Endodermal cell (in vitro differentiated cells): ENCODE data around the gene BDH2. TPM values are rescaled to one million over a fixed set of nuclear protein-coding genes. Genes with fewer than 3 reads are reported as not detected.

Experiments
- DNase-seq: peaks from one replicate; pipeline ENCODE4 v3.0.0-alpha.2; 2017
- H3K27ac ChIP-seq: 2 replicates; pipeline ENCODE4 v1.5.1; 2013; ENCODE audit warnings: mild to moderate bottlenecking, low read depth, low read length, moderate library complexity
- H3K27me3 ChIP-seq: 2 replicates; pipeline ENCODE4 v1.6.1; 2013; ENCODE audit warnings: mild to moderate bottlenecking, low read length, moderate library complexity; ENCODE audit not compliant: insufficient read depth, control insufficient read depth, poor library complexity, severe bottlenecking
- H3K36me3 ChIP-seq: 2 replicates; pipeline ENCODE4 v1.7.0; 2013; ENCODE audit warnings: mild to moderate bottlenecking, low read length, moderate library complexity; ENCODE audit not compliant: control insufficient read depth, insufficient read depth
- H3K4me1 ChIP-seq: one replicate; pipeline ENCODE4 v1.7.0; 2013; ENCODE audit warnings: low read length; ENCODE audit not compliant: control insufficient read depth, insufficient read depth
- H3K4me3 ChIP-seq: 2 replicates; pipeline ENCODE4 v1.5.1; 2013; ENCODE audit warnings: mild to moderate bottlenecking, low read length, moderate library complexity
- H3K9ac ChIP-seq: 2 replicates; pipeline ENCODE4 v1.6.1; 2013; ENCODE audit warnings: mild to moderate bottlenecking, low read length, moderate library complexity; ENCODE audit not compliant: poor library complexity, severe bottlenecking; ENCODE audit errors: extremely low read depth
- H3K9me3 ChIP-seq: 2 replicates; pipeline ENCODE4 v1.6.1; 2013; ENCODE audit warnings: mild to moderate bottlenecking, low read length, moderate library complexity; ENCODE audit not compliant: control insufficient read depth
- H3K27ac Mint-ChIP-seq: 2 replicates; pipeline ENCODE4 v1.8.0; 2020; ENCODE audit warnings: mixed read lengths
- H3K27me3 Mint-ChIP-seq: 2 replicates; pipeline ENCODE4 v1.8.0; 2021; ENCODE audit warnings: mild to moderate bottlenecking, mixed read lengths; ENCODE audit not compliant: insufficient read depth
- H3K36me3 Mint-ChIP-seq: 2 replicates; pipeline ENCODE4 v1.8.0; 2020; ENCODE audit warnings: low read depth, mixed read lengths
- H3K4me1 Mint-ChIP-seq: 2 replicates; pipeline ENCODE4 v1.8.0; 2020; ENCODE audit warnings: mixed read lengths
- H3K4me3 Mint-ChIP-seq: 2 replicates; pipeline ENCODE4 v1.8.0; 2020; ENCODE audit warnings: mild to moderate bottlenecking, moderate library complexity, mixed read lengths
- H3K9me3 Mint-ChIP-seq: 2 replicates; pipeline ENCODE4 v1.8.0; 2020; ENCODE audit warnings: mild to moderate bottlenecking, mixed read lengths
- whole genome bisulfite sequencing, 2 experiments: methylation state at CpG; one replicate each; pipeline versions ENCODE4 v1.1.5 to v1.1.7; 2013; ENCODE audit warnings: missing lambda C conversion rate in 2 of 2, mixed read lengths in 1 of 2; ENCODE audit not compliant: insufficient coverage in 1 of 2, insufficient read length in 1 of 2; 5-methylcytosine and 5-hydroxymethylcytosine counted together
- total RNA-seq, 2 donors: library from RNA; stranded (reverse); fragmentation: NEBNext Ultra II Directional in 1 of 2; extraction: Animal tissue kit (Norgen Biotek cat#: 25700) in 1 of 2; gene quantifications; 2 replicates in 1 of 2; 3 replicates in 1 of 2; pipeline ENCODE4 v1.2.1, GENCODE V29; 2021
- TF ChIP-seq, protein P1 (sequence below): fragments of 200-600 bp; sonication (generic); conservative IDR thresholded peaks from 2 replicates; pipeline ENCODE4 v1.5.0; 2021; ENCODE audit warnings: antibody characterized with exemption, mild to moderate bottlenecking

The BDH2 gene
- total RNA-seq, 2 donors from 2014 or later, result 36.1 to 46.4 TPM

DNA sequence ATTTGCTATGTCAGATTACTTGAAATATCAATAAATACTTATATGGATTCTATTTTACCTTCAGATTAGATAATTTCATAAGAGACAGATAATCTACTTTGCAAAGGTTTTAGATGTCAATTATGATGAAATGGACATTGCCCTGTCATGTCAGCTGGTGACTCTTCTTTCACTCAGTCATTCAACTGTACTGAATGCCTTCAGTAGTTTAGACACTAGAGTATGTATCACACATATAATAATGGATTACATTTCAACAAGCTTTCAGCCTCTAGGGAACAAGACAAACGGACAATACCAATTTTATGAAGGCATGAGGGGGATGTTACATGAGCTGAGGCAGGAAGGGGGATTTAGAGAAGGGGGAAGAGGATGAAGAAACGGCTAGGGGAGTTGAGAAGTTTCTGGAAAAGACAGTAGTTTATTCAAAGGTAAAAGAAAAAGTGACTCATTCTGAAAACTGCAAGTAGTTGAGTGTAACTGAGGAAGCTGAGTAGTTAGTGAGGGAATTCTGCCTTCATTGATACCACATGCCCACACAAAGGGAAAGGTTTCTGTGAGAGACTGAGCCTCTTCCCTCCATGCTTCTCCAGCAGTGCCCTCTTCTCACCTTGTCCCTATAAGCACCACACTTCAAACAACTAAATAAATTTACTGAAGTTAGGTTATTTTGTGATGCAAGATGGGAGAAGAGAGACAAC, 48.7 kb downstream of the BDH2 start:
- Histone ChIP-seq H3K9me3 (no peaks in the 10 kb centered on the region), H3K4me1 (no peaks in the 10 kb centered on the region), H3K27ac (no peak overlapping the region), H3K27me3 (no peaks in the 10 kb centered on the region), H3K9ac (no peak overlapping the region), H3K4me3 (no peak overlapping the region), H3K36me3 (no peaks in the 10 kb centered on the region)
- DNase-seq, result no peak
- no peak overlapping the region for H3K4me3 Mint-ChIP-seq
- H3K27me3 Mint-ChIP-seq, result no peaks in the 10 kb centered on the region
- H3K4me1 Mint-ChIP-seq, result no peaks in the 10 kb centered on the region
- no peaks in the 10 kb centered on the region for H3K9me3 Mint-ChIP-seq
- WGBS, 2 experiments, result 80 to 90% methylated on average over 2 of the region's 2 CpGs
- TF ChIP-seq, protein P1, sequence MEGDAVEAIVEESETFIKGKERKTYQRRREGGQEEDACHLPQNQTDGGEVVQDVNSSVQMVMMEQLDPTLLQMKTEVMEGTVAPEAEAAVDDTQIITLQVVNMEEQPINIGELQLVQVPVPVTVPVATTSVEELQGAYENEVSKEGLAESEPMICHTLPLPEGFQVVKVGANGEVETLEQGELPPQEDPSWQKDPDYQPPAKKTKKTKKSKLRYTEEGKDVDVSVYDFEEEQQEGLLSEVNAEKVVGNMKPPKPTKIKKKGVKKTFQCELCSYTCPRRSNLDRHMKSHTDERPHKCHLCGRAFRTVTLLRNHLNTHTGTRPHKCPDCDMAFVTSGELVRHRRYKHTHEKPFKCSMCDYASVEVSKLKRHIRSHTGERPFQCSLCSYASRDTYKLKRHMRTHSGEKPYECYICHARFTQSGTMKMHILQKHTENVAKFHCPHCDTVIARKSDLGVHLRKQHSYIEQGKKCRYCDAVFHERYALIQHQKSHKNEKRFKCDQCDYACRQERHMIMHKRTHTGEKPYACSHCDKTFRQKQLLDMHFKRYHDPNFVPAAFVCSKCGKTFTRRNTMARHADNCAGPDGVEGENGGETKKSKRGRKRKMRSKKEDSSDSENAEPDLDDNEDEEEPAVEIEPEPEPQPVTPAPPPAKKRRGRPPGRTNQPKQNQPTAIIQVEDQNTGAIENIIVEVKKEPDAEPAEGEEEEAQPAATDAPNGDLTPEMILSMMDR, result no peak
- no peak overlapping the region for H3K27ac Mint-ChIP-seq
- H3K36me3 Mint-ChIP-seq, result no peaks in the 10 kb centered on the region

- Histone ChIP-seq H3K9me3 (no peaks in the 10 kb centered on the region), H3K4me1 (no peaks in the 10 kb centered on the region), H3K27me3 (no peaks in the 10 kb centered on the region), H3K27ac (no peak overlapping the region), H3K9ac (no peak overlapping the region), H3K36me3 (no peaks in the 10 kb centered on the region), H3K4me3 (no peak overlapping the region)
- Mint-ChIP-seq H3K9me3 (no peaks in the 10 kb centered on the region), H3K27ac (no peak overlapping the region), H3K4me1 (no peaks in the 10 kb centered on the region), H3K4me3 (no peak overlapping the region), H3K27me3 (no peaks in the 10 kb centered on the region), H3K36me3 (no peaks in the 10 kb centered on the region)
- TF ChIP-seq, protein P1, result peak; percentile 89
- DNase-seq, result peak; percentile 68
- WGBS, 2 experiments, result 44 to 51% methylated on average over 3 to 5 of the region's 5 CpGs
Observed at GRCh38 chr4:103046416-103047290, 53.0 kb downstream of the BDH2 start.

DNA sequence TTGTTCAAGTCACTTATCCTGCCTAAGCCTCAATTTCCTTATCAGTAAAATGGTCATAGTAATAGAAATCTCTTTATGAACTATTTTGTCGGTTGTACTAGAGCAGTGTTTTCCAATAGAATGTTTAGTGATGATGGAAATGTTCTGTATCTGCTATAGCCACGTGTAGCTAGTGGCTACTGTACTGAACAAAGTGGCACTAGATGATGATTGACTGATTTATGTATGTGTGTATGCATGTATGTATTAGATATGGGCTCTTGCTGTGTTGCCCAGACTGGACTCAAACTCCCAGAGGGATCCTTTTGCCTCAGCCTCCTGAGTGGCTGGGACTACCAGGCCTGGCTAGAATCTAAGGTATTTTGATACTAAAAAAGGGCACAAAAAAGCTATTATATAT, 55.5 kb downstream of the BDH2 start:
- DNase-seq, result no peak
- Mint-ChIP-seq H3K4me3 (no peak overlapping the region), H3K9me3 (no peaks in the 10 kb centered on the region), H3K27me3 (no peaks in the 10 kb centered on the region), H3K36me3 (no peaks in the 10 kb centered on the region), H3K27ac (no peak overlapping the region), H3K4me1 (no peaks in the 10 kb centered on the region)
- no peaks in the 10 kb centered on the region for H3K27me3 ChIP-seq
- H3K4me3 ChIP-seq, result no peak overlapping the region
- 88 to 100% methylated on average over 1 to 2 of the region's 2 CpGs for WGBS, 2 experiments
- TF ChIP-seq, protein P1, result no peak
- H3K9me3 ChIP-seq, result no peaks in the 10 kb centered on the region
- H3K27ac ChIP-seq, result no peak overlapping the region
- no peaks in the 10 kb centered on the region for H3K36me3 ChIP-seq
- H3K9ac ChIP-seq, result no peak overlapping the region
- H3K4me1 ChIP-seq, result no peaks in the 10 kb centered on the region
